Activated CD8-positive, alpha-beta T cell treated with anti-CD3 and anti-CD28 coated beads for 36 hours (primary cell): Measurements from ENCODE around the gene SMIM23. TPM values are rescaled to one million over a fixed set of nuclear protein-coding genes. Genes with fewer than 3 reads are reported as not detected.

Source experiments
- ATAC-seq: fragments of 200-7000 bp; cut with Tn5 transposase; one replicate; pipeline ENCODE4 v1.10.0; 2021; ENCODE audit warnings: mild to moderate bottlenecking, moderate library complexity
- CTCF ChIA-PET: fragments of 350-600 bp; sonication (Branson Sonifier 250); formaldehyde crosslinking; loops from one replicate; lab custom pipeline; 2021; ENCODE audit warnings: antibody characterized with exemption; lab: Charles Lee
- POLR2A ChIA-PET: fragments of 350-600 bp; sonication (Branson Sonifier 250); formaldehyde crosslinking; loops from one replicate; lab custom pipeline; 2021; ENCODE audit warnings: antibody characterized with exemption; lab: Charles Lee
- DNase-seq: peaks from one replicate; pipeline ENCODE4 v3.0.0-alpha.2; 2020
- H3K27ac Mint-ChIP-seq: one replicate; pipeline ENCODE4 v1.8.0; 2021; ENCODE audit warnings: mild to moderate bottlenecking, mixed read lengths
- H3K27me3 Mint-ChIP-seq: one replicate; pipeline ENCODE4 v1.8.0; 2021; ENCODE audit warnings: mixed read lengths
- H3K36me3 Mint-ChIP-seq: one replicate; pipeline ENCODE4 v1.8.0; 2021; ENCODE audit warnings: low read depth, mixed read lengths
- H3K4me1 Mint-ChIP-seq: one replicate; pipeline ENCODE4 v1.8.0; 2021; ENCODE audit warnings: low read depth, mixed read lengths
- H3K4me3 Mint-ChIP-seq: one replicate; pipeline ENCODE4 v1.8.0; 2021; ENCODE audit warnings: mild to moderate bottlenecking, moderate library complexity, mixed read lengths
- H3K9me3 Mint-ChIP-seq: one replicate; pipeline ENCODE4 v1.8.0; 2021; ENCODE audit warnings: mixed read lengths
- intact Hi-C: fragments of 100-400 bp; cut with micrococcal nuclease; formaldehyde crosslinking; loops from one replicate; pipeline ENCODE4 v1.10.0; 2022
- total RNA-seq, 2 experiments: library from RNA; stranded (reverse); gene quantifications; one replicate each; pipeline ENCODE4 v1.2.3, GENCODE V29; 2021
- TF ChIP-seq, protein P1 (sequence below): fragments of 200-600 bp; IDR thresholded peaks from one replicate; pipeline ENCODE4 v1.8.0; 2022; ENCODE audit warnings: antibody characterized with exemption, mild to moderate bottlenecking

Gene SMIM23
- total RNA-seq, 2 experiments from 2014 or later = not detected

DNA sequence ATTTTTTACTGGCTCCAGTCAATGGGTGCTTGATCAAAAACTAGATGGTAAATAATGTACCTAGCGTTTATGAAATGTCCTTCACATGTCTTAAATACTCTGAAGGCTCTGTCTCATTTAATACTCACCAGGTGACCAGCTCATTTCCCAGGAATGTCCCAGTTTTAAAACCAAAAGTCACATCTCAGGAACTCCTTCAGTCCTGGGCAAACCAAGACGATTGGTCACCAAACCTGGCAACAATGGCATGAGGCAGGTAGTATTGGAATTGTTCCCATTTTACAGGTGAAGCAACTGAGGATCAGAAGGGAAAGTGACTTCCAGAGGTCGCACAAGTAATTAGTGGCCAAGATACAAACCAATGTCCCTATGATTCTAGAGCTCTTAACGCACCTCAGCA is 27.7 kb downstream of the SMIM23 start:
- ChIA-PET CTCF (interaction anchor here (0.6 kb wide), 1 partner anchor 1346 kb away, joined by 3 read pairs; no protein-coding TSS in a partner anchor), POLR2A (no interaction called here)
- Mint-ChIP-seq H3K9me3 (peaks cover 6% of the 10 kb centered on the region), H3K27ac (no peak overlapping the region), H3K36me3 (no peaks in the 10 kb centered on the region), H3K4me1 (no peaks in the 10 kb centered on the region), H3K27me3 (no peaks in the 10 kb centered on the region), H3K4me3 (no peak overlapping the region)
- DNase-seq (no peak), ATAC-seq (no peak)
- intact Hi-C loops = no loop called here
- TF ChIP-seq, protein P1, sequence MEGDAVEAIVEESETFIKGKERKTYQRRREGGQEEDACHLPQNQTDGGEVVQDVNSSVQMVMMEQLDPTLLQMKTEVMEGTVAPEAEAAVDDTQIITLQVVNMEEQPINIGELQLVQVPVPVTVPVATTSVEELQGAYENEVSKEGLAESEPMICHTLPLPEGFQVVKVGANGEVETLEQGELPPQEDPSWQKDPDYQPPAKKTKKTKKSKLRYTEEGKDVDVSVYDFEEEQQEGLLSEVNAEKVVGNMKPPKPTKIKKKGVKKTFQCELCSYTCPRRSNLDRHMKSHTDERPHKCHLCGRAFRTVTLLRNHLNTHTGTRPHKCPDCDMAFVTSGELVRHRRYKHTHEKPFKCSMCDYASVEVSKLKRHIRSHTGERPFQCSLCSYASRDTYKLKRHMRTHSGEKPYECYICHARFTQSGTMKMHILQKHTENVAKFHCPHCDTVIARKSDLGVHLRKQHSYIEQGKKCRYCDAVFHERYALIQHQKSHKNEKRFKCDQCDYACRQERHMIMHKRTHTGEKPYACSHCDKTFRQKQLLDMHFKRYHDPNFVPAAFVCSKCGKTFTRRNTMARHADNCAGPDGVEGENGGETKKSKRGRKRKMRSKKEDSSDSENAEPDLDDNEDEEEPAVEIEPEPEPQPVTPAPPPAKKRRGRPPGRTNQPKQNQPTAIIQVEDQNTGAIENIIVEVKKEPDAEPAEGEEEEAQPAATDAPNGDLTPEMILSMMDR = no peak

DNA sequence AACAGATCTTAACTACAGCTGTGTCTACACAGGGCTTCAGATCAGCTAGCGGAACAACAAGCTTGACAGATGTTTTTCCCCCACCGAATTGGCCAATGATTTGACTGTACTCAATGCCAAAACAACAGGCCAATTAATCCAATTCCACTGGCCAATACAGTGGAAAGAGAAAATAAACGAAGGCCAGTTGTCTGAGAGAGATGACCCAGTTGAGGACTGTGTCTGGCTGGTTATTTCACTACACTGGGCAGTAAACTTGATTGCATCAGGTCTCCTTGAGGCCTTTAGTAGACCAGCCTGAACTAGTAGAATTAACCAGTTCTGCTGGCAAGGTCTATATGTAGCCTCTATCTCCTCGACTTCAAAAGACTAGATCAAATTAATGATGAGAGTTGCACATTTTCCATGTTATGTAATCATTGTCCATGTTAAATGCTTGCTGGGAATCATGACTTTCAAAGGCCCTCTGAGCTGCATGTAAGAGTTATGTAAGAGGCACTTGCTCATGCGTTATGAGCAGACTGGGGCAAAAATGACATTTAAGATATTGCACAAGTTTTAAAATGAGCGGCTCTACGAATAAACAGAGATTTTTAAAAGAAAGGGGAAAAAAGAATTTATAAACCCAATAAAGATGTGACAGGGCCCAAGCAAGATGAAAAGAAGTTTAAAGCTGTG is 28.3 kb downstream of the SMIM23 start:
- ATAC-seq (no peak), DNase-seq (no peak)
- intact Hi-C loops = no loop called here
- Mint-ChIP-seq H3K4me1 (no peaks in the 10 kb centered on the region), H3K4me3 (no peak overlapping the region), H3K27ac (no peak overlapping the region), H3K9me3 (peaks cover 6% of the 10 kb centered on the region), H3K27me3 (no peaks in the 10 kb centered on the region), H3K36me3 (no peaks in the 10 kb centered on the region)
- ChIA-PET POLR2A (no interaction called here), CTCF (interaction anchor here (0.6 kb wide), 1 partner anchor 1346 kb away, joined by 3 read pairs; no protein-coding TSS in a partner anchor)
- TF ChIP-seq, protein P1 = no peak

DNA sequence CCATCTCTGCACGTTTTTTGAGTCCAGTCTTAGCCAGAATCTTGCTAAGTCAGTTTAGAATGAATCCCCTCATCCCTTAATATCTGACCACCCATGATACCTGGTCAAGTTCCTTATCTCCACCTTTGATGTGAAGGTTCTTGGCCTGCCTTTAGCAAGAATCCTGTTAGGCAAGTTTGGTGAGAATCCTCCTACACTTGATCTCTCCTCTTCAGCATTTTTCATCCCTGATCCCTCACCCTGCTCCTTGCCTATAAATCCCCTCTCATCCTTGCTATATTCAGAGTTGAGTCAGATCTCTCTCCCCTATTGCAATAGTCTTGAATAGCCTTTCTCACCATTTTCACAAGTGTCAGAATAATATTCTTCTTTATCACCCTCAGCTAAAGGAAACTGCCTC is 31.0 kb downstream of the SMIM23 start:
- Mint-ChIP-seq H3K27ac (no peak overlapping the region), H3K36me3 (no peaks in the 10 kb centered on the region), H3K4me1 (no peaks in the 10 kb centered on the region), H3K9me3 (no peaks in the 10 kb centered on the region), H3K4me3 (no peak overlapping the region), H3K27me3 (no peaks in the 10 kb centered on the region)
- ChIA-PET CTCF (no interaction called here), POLR2A (no interaction called here)
- TF ChIP-seq, protein P1 = no peak
- ATAC-seq (no peak), DNase-seq (no peak)
- intact Hi-C loops = no loop called here

- Mint-ChIP-seq H3K36me3 (no peaks in the 10 kb centered on the region), H3K4me1 (no peaks in the 10 kb centered on the region), H3K27ac (no peak overlapping the region), H3K9me3 (no peaks in the 10 kb centered on the region), H3K27me3 (peaks cover 2% of the 10 kb centered on the region), H3K4me3 (no peak overlapping the region)
- intact Hi-C loops = no loop called here
- POLR2A ChIA-PET = interaction anchor here (0.6 kb wide), 1 partner anchor 482 kb away, joined by 3 read pairs; no protein-coding TSS in a partner anchor
- ATAC-seq (no peak), DNase-seq (no peak)
- TF ChIP-seq, protein P1 = no peak
- CTCF ChIA-PET = no interaction called here
Observed at GRCh38 chr5:171820561-171820960, 34.9 kb downstream of the SMIM23 start.

DNA sequence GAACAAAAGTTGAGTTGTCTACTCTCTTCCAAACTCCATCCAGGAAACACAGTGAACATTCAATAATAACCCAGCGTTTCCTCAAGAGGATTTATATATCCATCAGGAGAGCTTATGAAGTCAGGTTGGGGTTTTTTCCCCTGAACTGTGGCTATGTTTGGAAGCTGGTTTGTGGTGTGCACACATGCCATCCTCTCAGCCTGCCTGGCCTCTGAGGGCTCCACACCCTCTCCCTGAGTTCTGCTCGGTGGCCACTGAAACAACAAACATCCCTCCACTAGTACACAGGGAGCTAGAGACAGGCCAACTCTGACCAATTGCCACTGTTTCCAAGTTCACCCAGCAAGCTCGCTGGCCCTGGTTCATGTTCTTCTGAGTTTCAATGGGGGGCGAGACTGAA is 35.7 kb downstream of the SMIM23 start:
- DNase-seq (no peak), ATAC-seq (no peak)
- H3K27ac Mint-ChIP-seq = no peak overlapping the region
- no peak overlapping the region for H3K4me3 Mint-ChIP-seq
- no peaks in the 10 kb centered on the region for H3K4me1 Mint-ChIP-seq
- no peaks in the 10 kb centered on the region for H3K36me3 Mint-ChIP-seq
- intact Hi-C loops = no loop called here
- peaks cover 2% of the 10 kb centered on the region for H3K27me3 Mint-ChIP-seq
- CTCF ChIA-PET = no interaction called here
- H3K9me3 Mint-ChIP-seq = no peaks in the 10 kb centered on the region
- TF ChIP-seq, protein P1 = no peak
- POLR2A ChIA-PET = interaction anchor here (0.6 to 0.7 kb wide), 2 partner anchors 337 to 481 kb away, joined by 3 read pairs; no protein-coding TSS in a partner anchor
